SJSA1 (cell line): ENCODE results near the gene TBC1D8B. TPM values are rescaled to one million over a fixed set of nuclear protein-coding genes. Genes with fewer than 3 reads are reported as not detected.

Experiments used
- DNase-seq, 2 experiments: peaks; one replicate each; pipeline ENCODE4 v3.0.0-alpha.2; 2015 to 2020; ENCODE audit warnings: low spot score in 2 of 2, low read depth in 1 of 2
- H3K27ac ChIP-seq: fragments of 250-450 bp; sonication (Bioruptor Pico); 2 replicates; pipeline ENCODE4 v1.5.1; 2020; ENCODE audit warnings: mild to moderate bottlenecking, moderate library complexity
- H3K27me3 ChIP-seq: fragments of 250-450 bp; sonication (Bioruptor Pico); replicated peaks from 2 replicates; pipeline ENCODE4 v1.5.1; 2020; ENCODE audit warnings: mild to moderate bottlenecking, moderate library complexity
- H3K36me3 ChIP-seq: fragments of 250-450 bp; sonication (Bioruptor Pico); 2 replicates; pipeline ENCODE4 v1.5.1; 2020; ENCODE audit warnings: mild to moderate bottlenecking
- H3K4me1 ChIP-seq: fragments of 250-450 bp; sonication (Bioruptor Pico); replicated peaks from 2 replicates; pipeline ENCODE4 v1.6.1; 2021; ENCODE audit warnings: mild to moderate bottlenecking
- H3K4me3 ChIP-seq: fragments of 250-450 bp; sonication (Bioruptor Pico); 2 replicates; pipeline ENCODE4 v1.5.1; 2020; ENCODE audit warnings: mild to moderate bottlenecking
- H3K9me3 ChIP-seq: fragments of 250-450 bp; sonication (Bioruptor Pico); replicated peaks from 2 replicates; pipeline ENCODE4 v1.5.1; 2020; ENCODE audit warnings: mild to moderate bottlenecking
- total RNA-seq: library from RNA; depleted of rRNA; stranded (reverse); fragments of >200 nt; shearing (Covaris generic); gene quantifications from 2 replicates; pipeline ENCODE4 v1.2.3, GENCODE V29; 2014; rRNA removed

Gene TBC1D8B
- total RNA-seq, 1 experiment from 2014 or later, result 2.1 TPM

DNA sequence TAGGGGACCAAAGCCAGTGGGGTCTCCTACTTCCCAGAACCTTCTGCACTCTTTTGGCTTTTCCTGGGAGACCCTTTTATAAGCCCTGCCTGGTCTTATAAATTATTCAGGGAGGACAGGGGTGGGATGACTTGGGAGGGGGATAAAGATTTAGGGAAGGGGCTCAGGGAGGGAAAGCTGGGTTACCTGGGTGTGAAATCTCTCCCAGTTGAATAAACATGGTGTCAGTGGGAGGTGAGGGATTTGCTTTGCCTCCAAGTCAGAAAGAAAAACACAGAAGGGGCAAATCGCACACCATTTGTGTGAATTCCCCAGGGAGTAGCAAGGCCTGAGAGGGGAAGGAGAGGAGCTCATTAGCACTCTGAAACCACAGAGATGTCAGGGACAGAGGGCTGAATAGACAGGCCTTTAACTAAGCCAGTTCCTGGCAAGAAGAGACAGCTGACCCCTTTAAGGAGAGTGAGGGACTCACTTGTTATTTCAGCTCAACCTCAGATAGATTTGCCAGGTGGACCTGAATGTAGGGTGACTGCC, 100.9 kb downstream of the TBC1D8B start, which contains the start of gene RIPPLY1:
TSS of gene RIPPLY1 (minus strand) at position 51 of the 534 bp plus-strand sequence. CDS start 54 bp downstream, outside the sequence.
- Histone ChIP-seq H3K27me3 (no peaks in the 10 kb centered on the region), H3K27ac (no peak within 1 kb of the TSS), H3K9me3 (no peaks in the 10 kb centered on the region), H3K36me3 (no peaks in the 10 kb centered on the region), H3K4me1 (peaks cover 5% of the 10 kb centered on the region; the same call in 1 of the 2 replicates), H3K4me3 (no peak within 1 kb of the TSS)
- no peak for DNase-seq

DNA sequence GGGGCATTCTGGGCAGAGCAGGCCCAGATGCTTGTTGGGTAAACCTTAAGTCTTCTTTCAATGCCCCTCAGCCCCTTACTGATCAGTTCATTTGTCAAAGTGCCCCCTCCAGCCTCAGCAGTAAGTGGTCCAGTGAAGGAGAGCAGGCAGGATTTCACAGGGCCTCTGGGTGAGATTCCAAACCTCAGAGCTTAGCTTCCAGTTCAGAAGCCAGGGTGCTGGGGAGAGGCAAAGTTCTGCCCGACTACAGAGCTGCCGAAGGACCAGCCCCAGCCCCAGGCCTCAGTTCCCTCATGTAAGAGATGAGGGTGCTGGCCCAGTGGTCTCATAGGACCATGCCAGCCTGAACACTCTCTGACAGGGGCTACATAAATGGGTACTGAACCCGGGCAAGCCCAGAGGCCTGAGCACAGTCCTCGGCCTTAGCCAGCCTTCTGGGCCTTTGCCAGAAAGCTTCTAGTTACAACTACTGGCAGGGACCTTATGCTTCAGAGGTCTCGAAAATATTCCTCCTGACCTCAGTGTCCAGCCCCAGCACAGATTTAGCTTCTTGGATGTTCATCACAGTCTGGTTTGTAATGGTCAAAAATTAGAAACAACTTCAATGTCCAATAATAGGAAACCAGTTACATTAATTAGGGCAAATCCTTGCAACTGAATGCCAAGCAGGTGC, 101.5 kb downstream of the TBC1D8B start:
- Histone ChIP-seq H3K27me3 (no peaks in the 10 kb centered on the region), H3K27ac (no peak overlapping the region), H3K4me1 (no peaks in the 10 kb centered on the region), H3K9me3 (no peaks in the 10 kb centered on the region), H3K36me3 (no peaks in the 10 kb centered on the region), H3K4me3 (no peak overlapping the region)
- no peak for DNase-seq

DNA sequence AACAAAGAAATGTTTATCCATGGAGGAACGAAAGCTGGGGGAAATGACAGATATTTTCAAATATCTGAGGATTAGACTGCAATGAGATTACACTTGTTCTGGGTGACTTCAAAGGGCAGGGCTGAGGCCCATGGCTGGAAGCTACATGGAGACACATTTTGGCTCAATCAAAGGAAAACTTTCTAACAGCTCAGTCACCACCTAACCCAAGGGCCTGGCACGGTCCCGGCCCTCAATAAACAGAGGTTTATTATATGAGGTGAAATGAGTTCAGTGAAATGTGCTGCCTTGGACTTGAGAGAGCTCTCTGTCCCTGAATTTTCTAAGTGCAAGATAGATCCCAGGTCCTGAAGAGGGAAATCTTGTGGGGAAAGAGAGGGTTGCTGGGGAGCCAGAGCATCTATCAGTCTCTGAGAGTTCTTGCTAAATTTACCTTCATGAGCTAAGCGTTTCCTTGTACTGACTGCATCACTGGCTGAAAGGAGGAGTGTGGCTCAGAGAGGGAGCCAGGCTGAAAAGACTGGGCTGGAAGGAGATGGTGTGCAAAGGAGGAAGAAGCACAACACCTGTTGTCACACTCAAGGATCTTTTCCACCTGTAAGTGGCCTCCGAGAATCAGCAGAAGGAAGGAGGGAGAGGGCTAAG, 102.7 kb downstream of the TBC1D8B start:
- H3K27ac ChIP-seq, result no peak overlapping the region
- H3K27me3 ChIP-seq, result no peaks in the 10 kb centered on the region
- no peak for DNase-seq
- no peaks in the 10 kb centered on the region for H3K4me1 ChIP-seq
- H3K36me3 ChIP-seq, result no peaks in the 10 kb centered on the region
- H3K4me3 ChIP-seq, result no peak overlapping the region
- H3K9me3 ChIP-seq, result no peaks in the 10 kb centered on the region

DNA sequence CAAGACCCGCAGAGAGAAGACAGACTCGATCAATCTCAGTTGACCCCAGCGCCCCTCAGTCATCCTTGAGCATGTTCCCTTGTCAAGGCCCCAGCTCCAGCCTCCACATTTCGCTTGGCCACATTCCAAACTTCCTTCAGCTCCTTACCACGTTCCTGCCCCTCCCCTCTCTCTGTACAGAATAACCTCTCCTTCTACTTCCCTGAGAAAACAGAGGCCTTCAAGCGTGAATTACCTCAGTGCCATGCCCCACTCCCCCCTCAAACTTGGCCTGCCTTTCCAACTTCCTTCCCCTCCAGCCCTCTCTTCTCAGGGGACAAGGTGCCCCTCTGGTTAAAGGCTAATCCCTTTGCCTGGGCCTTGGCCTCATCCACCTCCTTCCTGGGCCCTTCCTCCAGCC, 103.9 kb downstream of the TBC1D8B start:
- H3K27me3 ChIP-seq, result no peaks in the 10 kb centered on the region
- H3K4me3 ChIP-seq, result no peak overlapping the region
- H3K9me3 ChIP-seq, result no peaks in the 10 kb centered on the region
- no peak for DNase-seq
- H3K4me1 ChIP-seq, result no peaks in the 10 kb centered on the region
- H3K27ac ChIP-seq, result no peak overlapping the region
- no peaks in the 10 kb centered on the region for H3K36me3 ChIP-seq

DNA sequence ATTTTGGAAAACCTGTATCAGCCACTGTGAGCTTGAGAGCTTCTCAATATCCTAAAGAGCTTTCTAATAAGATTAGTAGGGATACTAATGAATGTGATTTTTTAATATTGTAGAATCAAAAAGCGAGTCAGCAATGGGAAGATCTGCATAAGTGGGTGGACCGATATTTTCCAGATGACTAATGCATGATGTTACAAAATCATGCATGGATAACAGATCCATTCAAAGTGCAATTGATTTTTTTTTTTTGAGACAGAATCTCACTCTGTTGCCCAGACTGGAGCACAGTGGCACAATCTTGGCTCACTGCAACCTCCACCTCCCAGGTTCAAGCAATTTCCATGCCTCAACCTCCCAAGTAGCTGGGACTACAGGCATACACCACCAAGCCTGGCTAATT, 110.4 kb downstream of the TBC1D8B start:
- DNase-seq, result no peak
- Histone ChIP-seq H3K36me3 (no peaks in the 10 kb centered on the region), H3K27ac (no peak overlapping the region), H3K27me3 (no peaks in the 10 kb centered on the region), H3K4me3 (no peak overlapping the region), H3K4me1 (no peaks in the 10 kb centered on the region; the same call in 1 of the 2 replicates), H3K9me3 (no peaks in the 10 kb centered on the region)

DNA sequence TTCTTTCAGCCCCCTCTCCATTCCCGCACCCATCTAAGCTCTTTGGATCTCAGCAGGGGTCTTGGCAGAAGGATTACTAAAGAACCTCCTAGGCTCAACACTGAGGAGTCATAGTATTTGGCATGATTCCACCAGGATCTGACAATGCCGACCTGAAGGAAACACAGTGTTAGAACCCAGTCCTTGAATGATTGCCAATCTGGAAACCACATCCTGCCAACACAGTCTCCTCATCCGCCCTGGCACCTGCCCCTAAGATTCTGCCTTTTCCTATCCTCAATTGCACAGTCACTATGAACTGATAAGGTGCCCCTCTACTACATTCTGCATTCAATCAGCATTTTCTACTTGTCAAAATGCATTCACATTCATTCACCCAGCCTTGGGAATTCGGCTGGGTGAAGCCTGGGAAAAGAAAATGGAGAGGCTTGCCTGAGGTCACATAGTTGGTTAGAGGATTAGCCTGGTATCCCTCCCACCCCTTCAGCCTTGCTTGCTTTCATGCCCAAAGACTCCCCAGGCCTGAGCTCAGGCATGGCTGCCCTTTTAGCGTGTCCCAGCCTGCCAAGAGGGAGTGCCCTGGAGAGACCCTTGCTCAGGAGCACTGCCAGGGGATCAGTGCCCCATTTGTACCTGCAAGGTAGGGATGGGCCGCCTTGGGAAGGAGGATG, 115.5 kb downstream of the TBC1D8B start:
- H3K27ac ChIP-seq, result no peak overlapping the region
- H3K9me3 ChIP-seq, result no peaks in the 10 kb centered on the region
- no peak for DNase-seq
- H3K4me1 ChIP-seq, result no peaks in the 10 kb centered on the region; the same call in 1 of the 2 replicates
- H3K36me3 ChIP-seq, result no peaks in the 10 kb centered on the region
- H3K27me3 ChIP-seq, result no peaks in the 10 kb centered on the region
- H3K4me3 ChIP-seq, result no peak overlapping the region

DNA sequence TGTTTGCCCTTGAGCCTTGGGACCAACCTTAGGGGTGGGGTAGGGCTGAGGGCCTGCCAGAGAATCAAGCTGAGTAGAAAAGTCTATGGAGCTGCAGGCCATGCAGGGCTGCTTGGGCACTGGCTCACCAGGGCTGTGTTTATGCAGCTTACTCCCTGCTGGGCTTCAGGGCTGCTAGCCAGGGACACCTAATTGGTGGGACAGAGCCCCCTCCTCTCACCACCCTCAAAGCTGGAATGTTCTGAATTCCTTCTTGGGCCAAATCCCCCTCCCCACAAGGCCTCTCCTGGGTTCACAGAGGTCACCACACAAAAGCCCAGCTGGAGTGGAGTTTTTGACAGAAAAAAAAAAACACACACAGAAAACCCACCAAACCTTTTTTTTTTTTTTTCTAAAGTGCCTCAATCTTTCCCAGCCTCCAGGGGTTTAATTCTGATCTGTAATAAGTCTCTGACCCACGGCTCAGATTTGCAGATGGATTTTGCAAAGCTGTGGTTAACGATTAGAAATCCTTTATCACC, 117.5 kb downstream of the TBC1D8B start, which contains the start of gene CLDN2:
TSS of gene CLDN2 (plus strand) at position 471 of the 521 bp plus-strand sequence. CDS start 7,827 bp downstream, outside the sequence.
- H3K9me3 ChIP-seq, result no peaks in the 10 kb centered on the region
- H3K4me3 ChIP-seq, result no peak within 1 kb of the TSS
- no peak within 1 kb of the TSS for H3K27ac ChIP-seq
- H3K36me3 ChIP-seq, result no peaks in the 10 kb centered on the region
- no peaks in the 10 kb centered on the region; the same call in 1 of the 2 replicates for H3K4me1 ChIP-seq
- no peak for DNase-seq
- H3K27me3 ChIP-seq, result no peaks in the 10 kb centered on the region

DNA sequence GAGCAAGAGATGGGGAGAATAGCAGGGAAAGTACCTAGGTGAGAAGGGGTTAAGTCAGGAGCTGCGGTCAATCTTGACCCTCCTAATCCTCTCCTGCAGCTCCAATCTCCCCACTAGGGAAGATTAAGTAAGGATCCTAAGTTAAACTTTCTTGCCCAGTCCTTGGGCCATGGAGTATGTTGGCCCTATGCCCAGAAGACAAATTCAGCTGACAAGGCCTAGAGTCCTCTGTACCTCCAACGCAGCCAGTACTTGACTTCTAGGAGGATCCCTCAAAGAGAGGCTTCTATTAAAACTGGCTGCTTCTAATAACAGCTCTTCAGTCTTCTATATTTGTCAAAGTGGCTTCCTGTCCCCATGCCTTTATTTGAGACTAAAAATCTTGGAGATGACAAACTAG, 119.2 kb downstream of the TBC1D8B start:
- no peak for DNase-seq
- no peak overlapping the region for H3K4me3 ChIP-seq
- no peaks in the 10 kb centered on the region for H3K9me3 ChIP-seq
- no peaks in the 10 kb centered on the region for H3K36me3 ChIP-seq
- no peaks in the 10 kb centered on the region for H3K27me3 ChIP-seq
- no peak overlapping the region for H3K27ac ChIP-seq
- H3K4me1 ChIP-seq, result no peaks in the 10 kb centered on the region; the same call in 1 of the 2 replicates

Other genes with a start within 250 kb of the TBC1D8B start
- 0.61 and 0.85 TPM in 2 replicates for gene RADX, start 190.7 kb upstream of the TBC1D8B start, total RNA-seq
- gene RNF128, start 76.0 kb upstream of the TBC1D8B start, total RNA-seq, result not detected in 2 replicates
- not detected in 2 replicates for gene RIPPLY1, start 100.7 kb downstream of the TBC1D8B start, total RNA-seq
- gene CLDN2, start 117.7 kb downstream of the TBC1D8B start, total RNA-seq, result 0.11 TPM in 1 of 2 replicates, not detected in the other
- gene MORC4, start 197.5 kb downstream of the TBC1D8B start, total RNA-seq, result 28.7 and 34.5 TPM in 2 replicates